PC-9 (cell line): ENCODE measurements around the gene KIF26A. TPM values are rescaled to one million over a fixed set of nuclear protein-coding genes. Genes with fewer than 3 reads are reported as not detected.

Experiments
- BruUV-seq: library from RNA; stranded (reverse); fragments of 400-500 nt; replicated peaks from 2 replicates; lab custom pipeline; 2021; lab: Mats Ljungman, UMichigan
- CTCF ChIA-PET: fragments of 300-600 bp; sonication (Branson Sonifier 250); formaldehyde crosslinking; loops from one replicate; lab custom pipeline; 2022; ENCODE audit warnings: antibody characterized with exemption; lab: Charles Lee
- POLR2A ChIA-PET: fragments of 300-600 bp; sonication (Branson Sonifier 250); formaldehyde crosslinking; loops from one replicate; lab custom pipeline; 2022; ENCODE audit warnings: antibody characterized with exemption; ENCODE audit not compliant: unreplicated experiment; lab: Charles Lee
- DNase-seq, 2 experiments: peaks; one replicate each; pipeline versions ENCODE4 v3.0.0 to v3.0.0-alpha.2; 2015 to 2022; ENCODE audit warnings: mixed read lengths in 1 of 2
- H2AFZ ChIP-seq: fragments of 200-600 bp; sonication (generic); 2 replicates; pipeline ENCODE4 v1.8.1; 2017; ENCODE audit warnings: antibody characterized with exemption
- H3F3A ChIP-seq: fragments of 200-600 bp; sonication (generic); 2 replicates; pipeline ENCODE4 v1.8.1; 2017; ENCODE audit warnings: antibody characterized with exemption, mild to moderate bottlenecking, low read depth; ENCODE audit not compliant: insufficient read depth
- H3K27ac ChIP-seq: fragments of 200-600 bp; sonication (generic); 2 replicates; pipeline ENCODE4 v1.6.1; 2016; ENCODE audit warnings: mixed run types
- H3K27me3 ChIP-seq: fragments of 200-600 bp; sonication (generic); 2 replicates; pipeline ENCODE4 v1.6.1; 2016; ENCODE audit warnings: low read depth, mixed run types; ENCODE audit not compliant: insufficient read depth
- H3K36me3 ChIP-seq: fragments of 200-600 bp; sonication (generic); 2 replicates; pipeline ENCODE4 v1.6.1; 2016; ENCODE audit warnings: low read depth, mixed run types
- H3K4me1 ChIP-seq: fragments of 200-600 bp; sonication (generic); replicated peaks from 2 replicates; pipeline ENCODE4 v1.6.1; 2016; ENCODE audit warnings: mixed run types; ENCODE audit not compliant: insufficient read depth
- H3K4me2 ChIP-seq: fragments of 200-600 bp; sonication (generic); 2 replicates; pipeline ENCODE4 v1.6.1; 2017; ENCODE audit warnings: mixed run types
- H3K4me3 ChIP-seq: fragments of 200-600 bp; sonication (generic); 2 replicates; pipeline ENCODE4 v1.6.1; 2016; ENCODE audit warnings: mixed run types
- H3K79me2 ChIP-seq: fragments of 200-600 bp; sonication (generic); 2 replicates; pipeline ENCODE4 v1.6.1; 2017; ENCODE audit warnings: low read depth, mixed run types
- H3K9me2 ChIP-seq: fragments of 200-600 bp; sonication (generic); 2 replicates; pipeline ENCODE4 v1.8.1; 2017; ENCODE audit warnings: mild to moderate bottlenecking; ENCODE audit not compliant: insufficient read depth
- H3K9me3 ChIP-seq: fragments of 200-600 bp; sonication (generic); 2 replicates; pipeline ENCODE4 v1.8.1; 2016; ENCODE audit warnings: low read depth; ENCODE audit not compliant: insufficient read depth
- H4K20me1 ChIP-seq: fragments of 200-600 bp; sonication (generic); 2 replicates; pipeline ENCODE4 v1.8.1; 2017; ENCODE audit not compliant: insufficient read depth
- CTCF ChIP-seq: fragments of 200-600 bp; sonication (generic); conservative IDR thresholded peaks from 2 replicates; pipeline ENCODE4 v1.6.1; 2017; ENCODE audit warnings: mixed run types, antibody characterized with exemption, mild to moderate bottlenecking, moderate library complexity
- EZH2 ChIP-seq: fragments of 200-600 bp; sonication (generic); IDR thresholded peaks from 2 replicates; pipeline ENCODE4 v1.8.0; 2017; ENCODE audit warnings: antibody characterized with exemption, low read depth
- intact Hi-C: fragments of 100-400 bp; cut with micrococcal nuclease; formaldehyde crosslinking; loops from one replicate; pipeline ENCODE4 v1.10.0; 2022; ENCODE audit not compliant: unreplicated experiment
- total RNA-seq: library from RNA; stranded (reverse); gene quantifications from 2 replicates; pipeline ENCODE4 v1.2.3, GENCODE V29; 2021

Gene KIF26A
- total RNA-seq, 1 experiment from 2014 or later = 0.17 TPM

GRCh38 chr14:104220215-104221070, 82.1 kb downstream of the KIF26A start:
- no peak for DNase-seq
- Histone ChIP-seq H3F3A (no peaks in the 10 kb centered on the region), H3K4me1 (no peaks in the 10 kb centered on the region), H3K36me3 (no peaks in the 10 kb centered on the region), H3K79me2 (no peaks in the 10 kb centered on the region), H3K4me2 (no peak overlapping the region), H3K4me3 (no peak overlapping the region), H2AFZ (no peak overlapping the region), H3K9me2 (no peaks in the 10 kb centered on the region), H3K27ac (no peak overlapping the region), H3K9me3 (no peaks in the 10 kb centered on the region), H4K20me1 (no peaks in the 10 kb centered on the region), H3K27me3 (peaks cover 62% of the 10 kb centered on the region)
- intact Hi-C loops = no loop called here
- BruUV-seq = no TSS peak
- ChIA-PET POLR2A (no interaction called here), CTCF (no interaction called here)
- TF ChIP-seq EZH2 (no peak), CTCF (no peak)

- CTCF ChIA-PET = no interaction called here
- no peak for TF ChIP-seq CTCF
- no peak for TF ChIP-seq EZH2
These were observed 82.8 kb downstream of the KIF26A start for GRCh38 chr14:104221071-104221625.

GRCh38 chr14:104221636-104222369, 83.4 kb downstream of the KIF26A start:
- Histone ChIP-seq H4K20me1 (no peaks in the 10 kb centered on the region), H3K79me2 (no peaks in the 10 kb centered on the region), H3K9me2 (no peaks in the 10 kb centered on the region), H3K4me3 (no peak overlapping the region), H3K27me3 (peaks cover 49% of the 10 kb centered on the region), H3K27ac (no peak overlapping the region), H3K4me1 (no peaks in the 10 kb centered on the region), H3K4me2 (no peak overlapping the region), H2AFZ (no peak overlapping the region), H3F3A (peaks cover 7% of the 10 kb centered on the region; the same call in 1 of the 2 replicates), H3K36me3 (no peaks in the 10 kb centered on the region), H3K9me3 (no peaks in the 10 kb centered on the region)
- ChIA-PET CTCF (no interaction called here), POLR2A (no interaction called here)
- no peak for TF ChIP-seq CTCF
- no peak for TF ChIP-seq EZH2
- BruUV-seq = no TSS peak
- intact Hi-C loops = no loop called here
- DNase-seq = no peak

More at GRCh38 chr14:104221071-104221625, 82.8 kb downstream of the KIF26A start:
- H3F3A ChIP-seq = peaks cover 2% of the 10 kb centered on the region; the same call in 1 of the 2 replicates
- H3K4me3 ChIP-seq = no peak overlapping the region
- no peak overlapping the region for H3K4me2 ChIP-seq
- no peaks in the 10 kb centered on the region for H3K9me2 ChIP-seq
- H3K36me3 ChIP-seq = no peaks in the 10 kb centered on the region
- no peaks in the 10 kb centered on the region for H3K9me3 ChIP-seq
- H2AFZ ChIP-seq = no peak overlapping the region
- no TSS peak for BruUV-seq
- POLR2A ChIA-PET = no interaction called here
- DNase-seq = no peak
- no peak overlapping the region for H3K27ac ChIP-seq
- H4K20me1 ChIP-seq = no peaks in the 10 kb centered on the region
- no peaks in the 10 kb centered on the region for H3K79me2 ChIP-seq
- peaks cover 56% of the 10 kb centered on the region for H3K27me3 ChIP-seq
- intact Hi-C loops = no loop called here
- H3K4me1 ChIP-seq = no peaks in the 10 kb centered on the region
